GM20000 (cell line): ENCODE data around the gene RBMS3.

Experiments used
- DNase-seq: peaks from one replicate; pipeline ENCODE4 v3.0.0; 2012; ENCODE audit warnings: low spot score
- TF ChIP-seq, protein P1 (sequence below): IDR thresholded peaks from 2 replicates; pipeline ENCODE4 v1.5.1; 2012; ENCODE audit warnings: mild to moderate bottlenecking, control low read depth; ENCODE audit errors: extremely low read depth, missing control alignments

Gene RBMS3

GRCh38 chr3:29544701-29545363, 264.0 kb downstream of the RBMS3 start:
- TF ChIP-seq, protein P1, sequence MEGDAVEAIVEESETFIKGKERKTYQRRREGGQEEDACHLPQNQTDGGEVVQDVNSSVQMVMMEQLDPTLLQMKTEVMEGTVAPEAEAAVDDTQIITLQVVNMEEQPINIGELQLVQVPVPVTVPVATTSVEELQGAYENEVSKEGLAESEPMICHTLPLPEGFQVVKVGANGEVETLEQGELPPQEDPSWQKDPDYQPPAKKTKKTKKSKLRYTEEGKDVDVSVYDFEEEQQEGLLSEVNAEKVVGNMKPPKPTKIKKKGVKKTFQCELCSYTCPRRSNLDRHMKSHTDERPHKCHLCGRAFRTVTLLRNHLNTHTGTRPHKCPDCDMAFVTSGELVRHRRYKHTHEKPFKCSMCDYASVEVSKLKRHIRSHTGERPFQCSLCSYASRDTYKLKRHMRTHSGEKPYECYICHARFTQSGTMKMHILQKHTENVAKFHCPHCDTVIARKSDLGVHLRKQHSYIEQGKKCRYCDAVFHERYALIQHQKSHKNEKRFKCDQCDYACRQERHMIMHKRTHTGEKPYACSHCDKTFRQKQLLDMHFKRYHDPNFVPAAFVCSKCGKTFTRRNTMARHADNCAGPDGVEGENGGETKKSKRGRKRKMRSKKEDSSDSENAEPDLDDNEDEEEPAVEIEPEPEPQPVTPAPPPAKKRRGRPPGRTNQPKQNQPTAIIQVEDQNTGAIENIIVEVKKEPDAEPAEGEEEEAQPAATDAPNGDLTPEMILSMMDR: no peak
- no peak for DNase-seq

DNA sequence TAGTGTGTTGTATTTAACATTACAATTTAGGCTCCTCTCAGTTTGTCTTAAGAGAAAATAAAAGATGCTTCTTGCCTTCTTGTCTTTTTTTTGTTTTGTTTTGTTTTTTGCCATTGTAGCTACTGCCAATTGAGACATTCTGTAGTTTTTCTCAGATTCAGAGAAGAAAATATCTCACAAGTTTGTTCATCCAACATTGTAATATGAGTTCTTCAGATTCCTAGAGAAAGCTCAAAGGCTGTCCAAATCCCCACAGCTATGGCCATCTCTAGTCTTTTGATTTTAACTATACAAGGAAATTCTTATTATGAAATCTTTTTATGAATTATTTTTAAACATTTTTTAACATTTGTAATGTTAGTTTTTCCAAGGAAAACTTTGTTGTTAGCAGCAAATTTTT, 264.7 kb downstream of the RBMS3 start:
- TF ChIP-seq, protein P1: no peak
- DNase-seq: no peak

DNA sequence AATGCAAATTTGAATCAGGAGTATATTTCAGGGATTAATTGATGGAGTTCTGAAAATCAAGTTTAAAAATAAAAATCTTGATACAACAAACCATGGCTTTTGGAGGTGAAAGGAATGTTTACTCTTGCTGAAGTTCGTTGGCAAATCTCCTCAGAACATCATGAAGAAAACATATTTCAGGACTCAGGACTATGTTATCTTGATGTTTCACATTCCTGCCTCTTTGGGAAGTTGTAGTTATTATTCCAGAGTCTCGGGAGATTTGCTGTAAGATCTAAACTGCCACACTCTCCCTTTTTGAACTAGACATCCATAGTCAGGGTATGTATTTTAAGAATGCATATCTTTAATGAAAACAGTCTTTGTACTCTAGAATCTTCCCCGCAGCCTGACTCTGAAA, 271.2 kb downstream of the RBMS3 start:
- no peak for DNase-seq
- TF ChIP-seq, protein P1: no peak

DNA sequence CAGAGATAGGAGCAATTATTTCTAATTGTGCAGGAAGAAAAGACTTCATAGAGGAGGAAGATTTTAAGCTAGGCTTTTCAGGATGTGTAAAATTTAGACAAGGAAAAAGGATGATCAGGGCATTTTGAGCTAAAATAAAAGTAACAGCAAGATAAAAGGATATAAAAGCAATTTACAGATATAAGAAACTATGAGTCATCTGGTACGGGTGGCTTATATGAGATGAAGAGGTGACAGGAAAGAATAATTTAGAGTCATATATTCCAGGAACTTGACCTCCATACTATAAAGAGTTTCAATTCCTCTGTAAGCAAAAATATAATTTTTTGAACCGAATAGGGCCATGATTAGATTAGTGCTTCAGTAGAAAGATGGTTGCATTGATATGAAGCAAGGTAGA, 273.7 kb downstream of the RBMS3 start:
- TF ChIP-seq, protein P1: no peak

GRCh38 chr3:29555590-29555989, 274.7 kb downstream of the RBMS3 start:
- TF ChIP-seq, protein P1: no peak
- DNase-seq: no peak

More for the DNA sequence above, 273.7 kb downstream of the RBMS3 start:
- DNase-seq: no peak

GRCh38 chr3:29557186-29557585, 276.3 kb downstream of the RBMS3 start:
- TF ChIP-seq, protein P1: no peak
- DNase-seq: no peak

DNA sequence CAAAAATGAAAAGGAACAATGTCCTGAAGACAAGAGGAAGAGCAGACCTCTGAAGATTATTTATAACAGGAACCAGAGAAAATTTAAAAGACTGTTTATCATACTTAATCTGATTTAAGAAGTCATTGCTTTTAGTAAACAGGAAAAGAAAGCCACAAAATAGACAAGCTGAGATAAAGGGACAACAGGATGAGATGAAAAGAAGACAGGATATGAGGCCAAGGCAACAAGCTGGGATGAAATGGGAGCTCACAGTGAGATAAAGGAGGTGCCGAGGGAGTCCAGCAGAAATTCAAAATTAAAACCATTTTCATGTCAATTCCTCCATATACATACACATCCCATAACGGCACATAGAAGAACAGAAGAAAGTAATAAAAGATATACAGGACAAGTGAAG, 277.0 kb downstream of the RBMS3 start:
- DNase-seq: no peak
- TF ChIP-seq, protein P1: no peak
